GM12878 (cell line): ENCODE measurements around the gene SUN5.

Experiments used
- CBX3 ChIP-seq: fragments of 200-600 bp; sonication (generic); IDR thresholded peaks from 2 replicates; pipeline ENCODE4 v1.6.1; 2016; ENCODE audit warnings: low read depth, borderline replicate concordance
- CEBPZ ChIP-seq: fragments of 150-350 bp; IDR thresholded peaks from 2 replicates; pipeline ENCODE4 v1.6.1; 2016; ENCODE audit warnings: low read depth, low read length
- CREB1 ChIP-seq: IDR thresholded peaks from 2 replicates; pipeline ENCODE4 v1.6.1; 2012; ENCODE audit warnings: low read depth, mild to moderate bottlenecking, inconsistent platforms
- EZH2 ChIP-seq: IDR thresholded peaks from 2 replicates; pipeline ENCODE4 v1.6.1; 2012; ENCODE audit warnings: low read depth, mild to moderate bottlenecking, control low read depth, inconsistent platforms, low read length, borderline replicate concordance; ENCODE audit not compliant: control insufficient read depth
- FOS ChIP-seq: IDR thresholded peaks from 3 replicates; pipeline ENCODE4 v1.6.1; 2011; ENCODE audit warnings: borderline replicate concordance; ENCODE audit not compliant: insufficient read length; ENCODE audit errors: extremely low read depth
- FOXM1 ChIP-seq: IDR thresholded peaks from 2 replicates; pipeline ENCODE4 v1.6.1; 2012; ENCODE audit warnings: low read depth, mild to moderate bottlenecking, inconsistent platforms, low read length, moderate library complexity
- HDGF ChIP-seq: fragments of 450-650 bp; IDR thresholded peaks from 2 replicates; pipeline ENCODE4 v1.6.1; 2016; ENCODE audit warnings: antibody characterized with exemption
- NR2F1 ChIP-seq: fragments of 450-650 bp; conservative IDR thresholded peaks from 2 replicates; pipeline ENCODE4 v1.6.1; 2017; ENCODE audit warnings: mild to moderate bottlenecking
- POLR2A ChIP-seq: IDR thresholded peaks from 2 replicates; pipeline ENCODE4 v1.6.1; 2011; ENCODE audit warnings: low read depth, mild to moderate bottlenecking, low read length
- POLR2AphosphoS5 ChIP-seq: IDR thresholded peaks from 2 replicates; pipeline ENCODE4 v1.6.1; 2011; ENCODE audit warnings: mild to moderate bottlenecking, low read length, inconsistent platforms
- TF ChIP-seq, protein P1 (sequence below), 3 experiments: IDR thresholded peaks in 2 of 3; conservative IDR thresholded peaks in 1 of 3; 2 replicates each; pipeline ENCODE4 v1.5.1; 2011; ENCODE audit warnings: low read depth in 3 of 3, low read length in 3 of 3, mild to moderate bottlenecking in 3 of 3, control low read depth in 2 of 3, moderate library complexity in 2 of 3, inconsistent platforms in 1 of 3, mixed read lengths in 1 of 3; ENCODE audit not compliant: control insufficient read depth in 2 of 3, insufficient read depth in 1 of 3; ENCODE audit errors: extremely low read depth in 1 of 3

- TF ChIP-seq NR2F1 (no peak), CREB1 (no peak), FOS (no peak), HDGF (no peak), CBX3 (no peak), EZH2 (no peak), CEBPZ (no peak), FOXM1 (no peak), POLR2A (no peak), POLR2AphosphoS5 (no peak)
- TF ChIP-seq, protein P1, sequence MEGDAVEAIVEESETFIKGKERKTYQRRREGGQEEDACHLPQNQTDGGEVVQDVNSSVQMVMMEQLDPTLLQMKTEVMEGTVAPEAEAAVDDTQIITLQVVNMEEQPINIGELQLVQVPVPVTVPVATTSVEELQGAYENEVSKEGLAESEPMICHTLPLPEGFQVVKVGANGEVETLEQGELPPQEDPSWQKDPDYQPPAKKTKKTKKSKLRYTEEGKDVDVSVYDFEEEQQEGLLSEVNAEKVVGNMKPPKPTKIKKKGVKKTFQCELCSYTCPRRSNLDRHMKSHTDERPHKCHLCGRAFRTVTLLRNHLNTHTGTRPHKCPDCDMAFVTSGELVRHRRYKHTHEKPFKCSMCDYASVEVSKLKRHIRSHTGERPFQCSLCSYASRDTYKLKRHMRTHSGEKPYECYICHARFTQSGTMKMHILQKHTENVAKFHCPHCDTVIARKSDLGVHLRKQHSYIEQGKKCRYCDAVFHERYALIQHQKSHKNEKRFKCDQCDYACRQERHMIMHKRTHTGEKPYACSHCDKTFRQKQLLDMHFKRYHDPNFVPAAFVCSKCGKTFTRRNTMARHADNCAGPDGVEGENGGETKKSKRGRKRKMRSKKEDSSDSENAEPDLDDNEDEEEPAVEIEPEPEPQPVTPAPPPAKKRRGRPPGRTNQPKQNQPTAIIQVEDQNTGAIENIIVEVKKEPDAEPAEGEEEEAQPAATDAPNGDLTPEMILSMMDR (IDR thresholded peaks at IDR 0.05 in 2 of 3, conservative IDR thresholded peaks at IDR 0.05 in 1 of 3; ENCODE audit: control insufficient read depth in 2 of 3, extremely low read depth in 1 of 3, insufficient read depth in 1 of 3, low read depth in 3 of 3, low read length in 3 of 3) = no peak
Observed at GRCh38 chr20:32976746-32977145, 27.5 kb downstream of the SUN5 start.
